HepG2 (cell line): Measurements from ENCODE around the gene JPH4. TPM values are rescaled to one million over a fixed set of nuclear protein-coding genes. Genes with fewer than 3 reads are reported as not detected.

Experiments
- NFKB2 ChIP-seq: sonication (generic); formaldehyde crosslinking; IDR thresholded peaks from 2 replicates; pipeline ENCODE4 v1.4.0; 2020; ENCODE audit warnings: missing genetic modification reagents, borderline replicate concordance
- RARA ChIP-seq: IDR thresholded peaks from 2 replicates; pipeline ENCODE4 v1.6.1; 2016; ENCODE audit warnings: missing genetic modification reagents, missing compliant biosample characterization
- REXO4 ChIP-seq: sonication (generic); formaldehyde crosslinking; IDR thresholded peaks from 2 replicates; pipeline ENCODE4 v1.8.0; 2022; ENCODE audit warnings: missing genetic modification reagents, mild to moderate bottlenecking, borderline replicate concordance
- SMARCE1 ChIP-seq: fragments of 450-650 bp; IDR thresholded peaks from 2 replicates; pipeline ENCODE4 v1.6.1; 2017; ENCODE audit warnings: borderline replicate concordance
- ZBTB34 ChIP-seq: sonication (generic); formaldehyde crosslinking; IDR thresholded peaks from 2 replicates; pipeline ENCODE4 v1.8.0; 2022; ENCODE audit warnings: mild to moderate bottlenecking, missing genetic modification reagents
- ZFP41 ChIP-seq: sonication (generic); formaldehyde crosslinking; IDR thresholded peaks from 2 replicates; pipeline ENCODE4 v1.4.0; 2020; ENCODE audit warnings: mild to moderate bottlenecking, missing genetic modification reagents, borderline replicate concordance
- ZNF12 ChIP-seq: sonication (generic); formaldehyde crosslinking; IDR thresholded peaks from 2 replicates; pipeline ENCODE4 v1.5.0; 2020; ENCODE audit warnings: missing genetic modification reagents
- ZNF318 ChIP-seq: sonication (generic); formaldehyde crosslinking; IDR thresholded peaks from 2 replicates; pipeline ENCODE4 v1.4.0; 2020; ENCODE audit warnings: mild to moderate bottlenecking, missing genetic modification reagents
- ZNF616 ChIP-seq: sonication (generic); formaldehyde crosslinking; IDR thresholded peaks from 2 replicates; pipeline ENCODE4 v1.5.0; 2020; ENCODE audit warnings: low read depth, mild to moderate bottlenecking, missing genetic modification reagents
- ZNF720 ChIP-seq: sonication (generic); formaldehyde crosslinking; IDR thresholded peaks from 2 replicates; pipeline ENCODE4 v1.4.0; 2020; ENCODE audit warnings: missing genetic modification reagents
- ZNF761 ChIP-seq: sonication (generic); formaldehyde crosslinking; conservative IDR thresholded peaks from 2 replicates; pipeline ENCODE4 v1.4.0; 2020; ENCODE audit warnings: mild to moderate bottlenecking, missing genetic modification reagents
- polyA plus RNA-seq, 8 experiments: library from polyadenylated mRNA; depleted of rRNA in 3 of 8; stranded (reverse) in 7 of 8; unstranded in 1 of 8; fragments of >200 nt; fragmentation: Illumina TruSeq in 4 of 8; extraction: Trizol in 4 of 8; gene quantifications; 2 replicates each; pipeline versions ENCODE4 v1.2.1 to v1.2.3, GENCODE V29; 2011 to 2016; ENCODE audit warnings: low read depth in 4 of 8, missing spikeins in 1 of 8, mixed read lengths in 1 of 8; ENCODE audit not compliant: insufficient read depth in 1 of 8
- total RNA-seq, 5 experiments: library from RNA; depleted of rRNA; stranded (reverse); fragments of >200 nt; fragmentation: Illumina TruSeq; extraction: Trizol; gene quantifications; 2 replicates each; pipeline ENCODE4 v1.2.3, GENCODE V29; 2016; ENCODE audit warnings: low read depth in 1 of 5
- TF ChIP-seq, protein P1 (sequence below): IDR thresholded peaks from 2 replicates; pipeline ENCODE4 v1.6.1; 2016; ENCODE audit warnings: low read depth
- TF ChIP-seq, protein P2 (sequence below): sonication (generic); formaldehyde crosslinking; IDR thresholded peaks from 2 replicates; pipeline ENCODE4 v1.4.0; 2020; ENCODE audit warnings: missing genetic modification reagents

The JPH4 gene
- total and polyA plus RNA-seq, 2 of the 13 experiments (the other 11 are each of a cell fraction or from before 2014, with no cell fraction given) = 0.08 to 0.22 TPM

DNA sequence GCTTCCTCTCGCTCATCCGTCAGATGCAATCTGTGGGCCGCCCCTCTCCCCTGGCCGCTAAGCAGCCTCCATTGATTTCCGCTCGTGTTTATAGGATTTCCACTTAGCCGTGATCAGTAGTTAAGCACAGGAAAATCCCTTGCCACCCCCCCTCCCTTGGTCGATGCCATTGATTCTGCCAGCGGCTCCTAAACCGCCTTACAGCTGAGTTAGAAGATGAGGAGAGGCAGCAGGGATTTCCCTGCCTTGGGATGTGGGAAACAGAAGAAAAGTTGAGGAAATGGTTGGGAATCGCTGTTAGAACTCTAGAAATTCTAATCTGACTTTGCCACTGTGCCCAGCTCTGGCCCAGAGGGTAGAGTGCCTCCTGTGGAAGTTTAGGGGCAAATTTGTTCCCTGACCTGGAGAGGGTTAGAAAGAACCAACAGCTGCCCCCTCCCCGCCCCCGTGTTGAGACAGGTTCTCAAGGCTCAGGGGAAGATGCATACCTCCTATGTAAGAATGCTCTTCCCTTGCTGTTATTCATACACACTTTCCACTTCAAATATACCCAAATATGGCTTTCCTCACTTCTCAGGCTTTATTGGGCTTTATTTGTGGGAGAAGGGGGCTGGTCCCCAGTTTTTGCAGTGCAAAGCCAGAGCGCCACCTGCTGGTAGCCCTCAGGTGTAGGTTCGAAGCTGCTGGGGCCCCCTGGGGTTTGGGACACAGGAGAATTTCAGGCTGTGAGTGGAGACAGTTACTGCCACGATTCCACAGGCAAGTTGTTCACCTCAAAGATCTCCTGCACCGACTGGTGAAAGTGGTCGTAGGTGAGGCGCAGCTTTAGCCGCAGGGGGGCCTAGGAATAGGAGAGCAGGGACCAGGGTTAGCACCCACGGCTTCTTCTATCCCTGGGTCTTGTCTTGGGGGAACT is 19.3 kb downstream of the JPH4 start (continued):
- TF ChIP-seq ZNF318 (CRISPR knock-in tag) (no peak), ZNF761 (no peak; the same call in 1 of the 2 replicates), ZFP41 (CRISPR knock-in tag) (no peak), ZNF720 (CRISPR knock-in tag) (no peak), NFKB2 (CRISPR knock-in tag) (peak; percentile 25; the same call in 1 of the 2 replicates), REXO4 (CRISPR knock-in tag) (no peak), ZNF616 (no peak), RARA (CRISPR knock-in tag) (no peak), ZBTB34 (CRISPR knock-in tag) (no peak), ZNF12 (CRISPR knock-in tag) (0 out of 2 replicates have a peak, but pooled peaks have one; percentile 28), SMARCE1 (no peak)
- TF ChIP-seq, protein P1, sequence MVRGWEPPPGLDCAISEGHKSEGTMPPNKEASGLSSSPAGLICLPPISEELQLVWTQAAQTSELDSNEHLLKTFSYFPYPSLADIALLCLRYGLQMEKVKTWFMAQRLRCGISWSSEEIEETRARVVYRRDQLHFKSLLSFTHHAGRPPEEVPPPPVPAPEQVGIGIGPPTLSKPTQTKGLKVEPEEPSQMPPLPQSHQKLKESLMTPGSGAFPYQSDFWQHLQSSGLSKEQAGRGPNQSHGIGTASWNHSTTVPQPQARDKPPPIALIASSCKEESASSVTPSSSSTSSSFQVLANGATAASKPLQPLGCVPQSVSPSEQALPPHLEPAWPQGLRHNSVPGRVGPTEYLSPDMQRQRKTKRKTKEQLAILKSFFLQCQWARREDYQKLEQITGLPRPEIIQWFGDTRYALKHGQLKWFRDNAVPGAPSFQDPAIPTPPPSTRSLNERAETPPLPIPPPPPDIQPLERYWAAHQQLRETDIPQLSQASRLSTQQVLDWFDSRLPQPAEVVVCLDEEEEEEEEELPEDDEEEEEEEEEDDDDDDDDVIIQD = no peak
- TF ChIP-seq, protein P2, sequence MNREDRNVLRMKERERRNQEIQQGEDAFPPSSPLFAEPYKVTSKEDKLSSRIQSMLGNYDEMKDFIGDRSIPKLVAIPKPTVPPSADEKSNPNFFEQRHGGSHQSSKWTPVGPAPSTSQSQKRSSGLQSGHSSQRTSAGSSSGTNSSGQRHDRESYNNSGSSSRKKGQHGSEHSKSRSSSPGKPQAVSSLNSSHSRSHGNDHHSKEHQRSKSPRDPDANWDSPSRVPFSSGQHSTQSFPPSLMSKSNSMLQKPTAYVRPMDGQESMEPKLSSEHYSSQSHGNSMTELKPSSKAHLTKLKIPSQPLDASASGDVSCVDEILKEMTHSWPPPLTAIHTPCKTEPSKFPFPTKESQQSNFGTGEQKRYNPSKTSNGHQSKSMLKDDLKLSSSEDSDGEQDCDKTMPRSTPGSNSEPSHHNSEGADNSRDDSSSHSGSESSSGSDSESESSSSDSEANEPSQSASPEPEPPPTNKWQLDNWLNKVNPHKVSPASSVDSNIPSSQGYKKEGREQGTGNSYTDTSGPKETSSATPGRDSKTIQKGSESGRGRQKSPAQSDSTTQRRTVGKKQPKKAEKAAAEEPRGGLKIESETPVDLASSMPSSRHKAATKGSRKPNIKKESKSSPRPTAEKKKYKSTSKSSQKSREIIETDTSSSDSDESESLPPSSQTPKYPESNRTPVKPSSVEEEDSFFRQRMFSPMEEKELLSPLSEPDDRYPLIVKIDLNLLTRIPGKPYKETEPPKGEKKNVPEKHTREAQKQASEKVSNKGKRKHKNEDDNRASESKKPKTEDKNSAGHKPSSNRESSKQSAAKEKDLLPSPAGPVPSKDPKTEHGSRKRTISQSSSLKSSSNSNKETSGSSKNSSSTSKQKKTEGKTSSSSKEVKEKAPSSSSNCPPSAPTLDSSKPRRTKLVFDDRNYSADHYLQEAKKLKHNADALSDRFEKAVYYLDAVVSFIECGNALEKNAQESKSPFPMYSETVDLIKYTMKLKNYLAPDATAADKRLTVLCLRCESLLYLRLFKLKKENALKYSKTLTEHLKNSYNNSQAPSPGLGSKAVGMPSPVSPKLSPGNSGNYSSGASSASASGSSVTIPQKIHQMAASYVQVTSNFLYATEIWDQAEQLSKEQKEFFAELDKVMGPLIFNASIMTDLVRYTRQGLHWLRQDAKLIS (CRISPR knock-in tag) = no peak
